ENCODE measurements around the gene POU2F2. TPM values are rescaled to one million over a fixed set of nuclear protein-coding genes. Genes with fewer than 3 reads are reported as not detected.

The POU2F2 gene
- total RNA-seq, 1 experiment from 2014 or later: 0.89 TPM

DNA sequence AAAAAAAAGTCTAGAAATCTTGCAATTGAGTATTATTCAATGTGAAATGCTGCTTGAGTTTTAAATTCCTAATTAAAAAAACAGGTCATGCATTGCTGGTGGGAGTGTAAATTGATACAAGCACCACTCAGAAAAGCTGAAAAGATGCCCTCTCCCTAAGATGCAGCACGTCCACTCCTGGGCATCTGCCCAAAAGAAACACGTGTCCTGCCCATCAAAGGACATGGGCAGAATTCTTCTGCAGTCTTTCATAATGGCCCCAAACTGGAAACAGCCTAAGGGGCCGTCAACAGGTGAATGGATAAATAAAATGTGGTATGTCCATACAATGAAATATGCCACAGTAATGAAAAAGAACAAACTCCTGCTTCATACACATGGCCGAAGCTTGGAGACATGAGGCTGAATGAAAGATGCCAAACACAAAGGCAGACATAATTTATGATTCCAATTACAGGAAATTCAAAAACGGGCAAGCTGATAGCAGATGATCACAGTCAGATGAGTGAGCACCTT, 7.8 kb downstream of the POU2F2 start (continued):
- TF ChIP-seq ZFX (IDR thresholded peaks at IDR 0.05) (no peak), EZH2phosphoT487 (IDR thresholded peaks at IDR 0.05; ENCODE audit: borderline replicate concordance) (no peak), POLR2AphosphoS5 (IDR thresholded peaks at IDR 0.05; ENCODE audit: low read depth, low read length) (no peak), YY1 (IDR thresholded peaks at IDR 0.05; ENCODE audit: extremely low read depth, insufficient replicate concordance, low read depth, low read length) (no peak), EZH2 (IDR thresholded peaks at IDR 0.05) (no peak), POLR2A (IDR thresholded peaks at IDR 0.05; ENCODE audit: borderline replicate concordance, extremely low read depth, insufficient read depth, insufficient read length) (no peak), FOSL1 (IDR thresholded peaks at IDR 0.05; ENCODE audit: low read depth) (no peak)

DNA sequence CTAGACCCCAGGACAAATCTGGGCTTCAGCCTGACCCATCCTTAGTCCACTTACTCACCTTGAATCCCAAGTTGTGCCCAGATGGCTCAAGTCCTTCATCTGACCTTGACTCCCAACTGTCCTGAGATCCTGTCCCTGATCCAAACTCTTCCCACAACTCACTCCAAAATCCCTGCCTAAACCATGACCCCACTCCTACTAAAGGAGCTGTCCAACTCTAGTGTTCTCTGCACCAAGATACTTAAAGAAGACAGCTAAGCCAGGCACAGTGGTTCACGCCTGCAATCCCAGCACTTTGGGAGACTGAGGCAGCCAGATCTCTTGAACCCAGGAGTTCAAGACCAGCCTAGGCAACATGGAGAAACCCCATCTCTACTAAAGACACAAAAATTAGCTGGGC, 8.5 kb downstream of the POU2F2 start:
- no TSS peak for BruUV-seq (replicated peaks)
- no peak for ATAC-seq
- no peak overlapping the region for H3K4me3 ChIP-seq (replicated peaks in 1 of 2; ENCODE audit: low read depth in 1 of 2, low read length in 2 of 2)
- H2AFZ ChIP-seq (ENCODE audit: low read depth, low read length, poor library complexity, severe bottlenecking): no peak overlapping the region
- intact Hi-C loops (cut with micrococcal nuclease): no loop called here
- no peaks in the 10 kb centered on the region for H3K9me3 ChIP-seq (ENCODE audit: control insufficient read depth in 1 of 2, insufficient read depth in 1 of 2, low read depth in 1 of 2, low read length in 2 of 2)
- ChIA-PET RAD21 (ENCODE audit: low non-redundant PET in 1 of 2, low total read pairs in 2 of 2, uncharacterized antibody in 2 of 2, unreplicated experiment in 2 of 2) (no interaction called here), CTCF (interaction anchor here (1.4 to 2.9 kb wide), 4 partner anchors 9 to 316 kb away, joined by 4 to 22 read pairs (median 4); no protein-coding TSS in a partner anchor), POLR2A (interaction anchor here (1.1 kb wide), 1 partner anchor 15 kb away, joined by 4 read pairs; no protein-coding TSS in a partner anchor)
- H4K20me1 ChIP-seq (ENCODE audit: insufficient read depth): no peaks in the 10 kb centered on the region
- DNase-seq (ENCODE audit: low read depth, low spot score): no peak
- no peaks in the 10 kb centered on the region for H3K79me2 ChIP-seq (ENCODE audit: insufficient read depth, low read length)
- H3K27me3 ChIP-seq (ENCODE audit: insufficient read depth, low read length): no peaks in the 10 kb centered on the region
- no peaks in the 10 kb centered on the region for H3K36me3 ChIP-seq (ENCODE audit: control insufficient read depth in 1 of 2, insufficient read depth in 2 of 2, low read length in 2 of 2)
- peaks cover 0 to 8% of the 10 kb centered on the region in 2 experiments; a peak in 2 of 4 replicates for H3K4me1 ChIP-seq (ENCODE audit: control insufficient read depth in 1 of 2, insufficient read depth in 2 of 2, low read length in 2 of 2)
- H3K27ac ChIP-seq (ENCODE audit: low read depth, low read length): no peak overlapping the region
- H3K9ac ChIP-seq (ENCODE audit: low read length): no peak overlapping the region
- TF ChIP-seq RAD21 (IDR thresholded peaks at IDR 0.05; ENCODE audit: low read depth) (no peak), CBX3 (IDR thresholded peaks at IDR 0.05; ENCODE audit: low read depth) (no peak), YY1 (IDR thresholded peaks at IDR 0.05; ENCODE audit: extremely low read depth, insufficient replicate concordance, low read depth, low read length) (no peak)
- H3K4me2 ChIP-seq (ENCODE audit: low read length): no peak overlapping the region
- no peaks in the 10 kb centered on the region for H3K9me2 ChIP-seq (ENCODE audit: insufficient read depth)
